OCI-LY1 (cell line): ENCODE data around the gene GPR143.

Experiments
- EZH2 ChIP-seq: fragments of 200-600 bp; sonication (generic), shearing (Covaris generic); IDR thresholded peaks from 2 replicates; pipeline ENCODE4 v1.8.0; 2017; ENCODE audit warnings: borderline replicate concordance, mixed run types, mild to moderate bottlenecking, antibody characterized with exemption, low read length, moderate library complexity, mixed read lengths
- TF ChIP-seq, protein P1 (sequence below): fragments of 200-600 bp; sonication (generic), shearing (Covaris generic); IDR thresholded peaks from 2 replicates; pipeline ENCODE4 v1.5.1; 2017; ENCODE audit warnings: mild to moderate bottlenecking, antibody characterized with exemption, low read length, moderate library complexity, mixed read lengths

DNA sequence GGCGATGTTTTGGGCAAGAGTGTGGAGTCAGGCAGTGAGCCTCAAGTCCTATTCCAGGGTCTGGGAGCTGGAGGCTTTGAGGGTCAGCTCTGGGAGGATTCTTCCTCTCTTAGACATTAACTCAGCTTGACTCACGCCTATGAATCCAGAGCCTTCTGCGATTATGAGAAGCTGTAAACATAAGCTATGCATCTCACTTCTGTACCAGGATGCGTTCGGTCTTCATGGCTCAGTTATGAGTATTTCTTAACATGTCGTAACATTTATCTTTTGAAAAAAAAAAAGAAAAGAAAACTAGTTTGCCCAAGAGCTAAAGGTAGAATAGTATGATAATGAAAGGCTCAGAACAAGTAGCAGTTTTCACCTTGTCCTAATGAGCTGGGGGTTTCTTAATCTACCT lies 25.2 kb upstream of the GPR143 start:
- TF ChIP-seq, protein P1, sequence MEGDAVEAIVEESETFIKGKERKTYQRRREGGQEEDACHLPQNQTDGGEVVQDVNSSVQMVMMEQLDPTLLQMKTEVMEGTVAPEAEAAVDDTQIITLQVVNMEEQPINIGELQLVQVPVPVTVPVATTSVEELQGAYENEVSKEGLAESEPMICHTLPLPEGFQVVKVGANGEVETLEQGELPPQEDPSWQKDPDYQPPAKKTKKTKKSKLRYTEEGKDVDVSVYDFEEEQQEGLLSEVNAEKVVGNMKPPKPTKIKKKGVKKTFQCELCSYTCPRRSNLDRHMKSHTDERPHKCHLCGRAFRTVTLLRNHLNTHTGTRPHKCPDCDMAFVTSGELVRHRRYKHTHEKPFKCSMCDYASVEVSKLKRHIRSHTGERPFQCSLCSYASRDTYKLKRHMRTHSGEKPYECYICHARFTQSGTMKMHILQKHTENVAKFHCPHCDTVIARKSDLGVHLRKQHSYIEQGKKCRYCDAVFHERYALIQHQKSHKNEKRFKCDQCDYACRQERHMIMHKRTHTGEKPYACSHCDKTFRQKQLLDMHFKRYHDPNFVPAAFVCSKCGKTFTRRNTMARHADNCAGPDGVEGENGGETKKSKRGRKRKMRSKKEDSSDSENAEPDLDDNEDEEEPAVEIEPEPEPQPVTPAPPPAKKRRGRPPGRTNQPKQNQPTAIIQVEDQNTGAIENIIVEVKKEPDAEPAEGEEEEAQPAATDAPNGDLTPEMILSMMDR: no peak
- TF ChIP-seq EZH2: no peak
